Subcutaneous adipose tissue (tissue), 4 donors: ENCODE data around the gene AKNA. TPM values are rescaled to one million over a fixed set of nuclear protein-coding genes. Genes with fewer than 3 reads are reported as not detected.

ENCODE experiments used
- total RNA-seq, 4 donors: library from RNA; depleted of rRNA; stranded (reverse); fragments of >200 nt; gene quantifications; one replicate each; pipeline ENCODE4 v1.1.0, GENCODE V29; 2016
- TF ChIP-seq, protein P1 (sequence below): fragments of 450-650 bp; IDR thresholded peaks from one replicate; pipeline ENCODE4 v1.5.1; 2016; ENCODE audit warnings: low read depth, mild to moderate bottlenecking, control low read depth, antibody characterized with exemption, moderate library complexity

AKNA gene
- total RNA-seq, 4 donors from 2014 or later, result 25.3 to 63.9 (median 52.6) TPM

DNA sequence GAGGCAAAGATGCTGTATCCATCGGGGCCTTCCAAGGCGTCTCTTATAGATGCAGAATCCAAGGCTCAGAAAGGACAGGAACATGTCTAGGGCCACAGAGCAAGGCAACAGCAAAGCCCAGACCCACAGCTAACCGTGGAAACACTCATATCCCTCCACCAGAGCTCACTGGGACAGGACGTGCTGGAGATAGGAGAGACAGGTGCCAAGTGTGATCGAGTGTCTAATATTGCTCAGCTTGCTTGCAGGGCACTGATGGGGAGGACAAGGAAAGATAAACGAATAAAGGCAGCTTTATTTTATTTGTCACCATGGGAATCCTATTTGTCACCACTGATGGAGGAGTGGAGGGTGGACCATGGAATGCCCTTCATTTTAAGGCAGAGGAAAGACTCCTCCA is 44.0 kb upstream of the AKNA start:
- TF ChIP-seq, protein P1, sequence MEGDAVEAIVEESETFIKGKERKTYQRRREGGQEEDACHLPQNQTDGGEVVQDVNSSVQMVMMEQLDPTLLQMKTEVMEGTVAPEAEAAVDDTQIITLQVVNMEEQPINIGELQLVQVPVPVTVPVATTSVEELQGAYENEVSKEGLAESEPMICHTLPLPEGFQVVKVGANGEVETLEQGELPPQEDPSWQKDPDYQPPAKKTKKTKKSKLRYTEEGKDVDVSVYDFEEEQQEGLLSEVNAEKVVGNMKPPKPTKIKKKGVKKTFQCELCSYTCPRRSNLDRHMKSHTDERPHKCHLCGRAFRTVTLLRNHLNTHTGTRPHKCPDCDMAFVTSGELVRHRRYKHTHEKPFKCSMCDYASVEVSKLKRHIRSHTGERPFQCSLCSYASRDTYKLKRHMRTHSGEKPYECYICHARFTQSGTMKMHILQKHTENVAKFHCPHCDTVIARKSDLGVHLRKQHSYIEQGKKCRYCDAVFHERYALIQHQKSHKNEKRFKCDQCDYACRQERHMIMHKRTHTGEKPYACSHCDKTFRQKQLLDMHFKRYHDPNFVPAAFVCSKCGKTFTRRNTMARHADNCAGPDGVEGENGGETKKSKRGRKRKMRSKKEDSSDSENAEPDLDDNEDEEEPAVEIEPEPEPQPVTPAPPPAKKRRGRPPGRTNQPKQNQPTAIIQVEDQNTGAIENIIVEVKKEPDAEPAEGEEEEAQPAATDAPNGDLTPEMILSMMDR, result no peak

DNA sequence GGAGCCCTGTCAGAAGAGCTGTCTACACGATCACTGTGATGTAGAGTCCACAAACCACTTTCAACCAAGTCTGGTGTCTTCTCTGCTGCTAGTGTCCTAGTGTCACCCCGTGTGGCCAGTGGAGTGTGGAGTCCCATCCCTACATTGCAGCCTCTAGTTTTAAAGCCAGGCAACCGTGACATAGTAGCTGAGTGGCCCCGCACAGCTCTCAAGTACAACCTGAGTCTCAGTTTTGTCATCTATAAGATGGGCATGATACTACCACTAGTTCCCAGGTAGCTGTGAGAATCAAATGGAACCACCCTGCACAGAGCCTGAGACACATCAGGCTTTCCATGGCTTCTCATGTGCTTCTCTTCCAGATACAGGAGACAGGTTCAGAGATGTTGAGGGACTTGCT is 43.2 kb upstream of the AKNA start:
- TF ChIP-seq, protein P1, result no peak

DNA sequence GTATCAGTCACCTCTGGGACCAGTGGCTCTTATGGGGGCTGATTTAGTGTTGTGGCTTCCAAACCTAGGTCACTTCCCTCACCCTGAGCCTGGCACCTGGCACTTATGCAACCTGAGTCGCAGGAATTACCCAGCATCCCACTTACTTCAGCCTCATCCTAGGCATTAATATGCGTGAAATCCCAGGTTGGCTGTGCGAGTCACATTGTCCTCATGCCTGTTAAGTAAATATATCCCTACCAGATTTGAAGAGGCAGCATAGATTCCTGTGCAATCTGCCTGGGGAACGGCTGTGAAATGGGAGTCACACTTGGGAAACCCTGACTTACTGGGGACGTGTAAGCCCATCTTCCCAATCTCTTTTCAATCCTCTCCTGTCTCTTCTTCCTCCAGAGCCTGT is 42.7 kb upstream of the AKNA start:
- TF ChIP-seq, protein P1, result no peak

DNA sequence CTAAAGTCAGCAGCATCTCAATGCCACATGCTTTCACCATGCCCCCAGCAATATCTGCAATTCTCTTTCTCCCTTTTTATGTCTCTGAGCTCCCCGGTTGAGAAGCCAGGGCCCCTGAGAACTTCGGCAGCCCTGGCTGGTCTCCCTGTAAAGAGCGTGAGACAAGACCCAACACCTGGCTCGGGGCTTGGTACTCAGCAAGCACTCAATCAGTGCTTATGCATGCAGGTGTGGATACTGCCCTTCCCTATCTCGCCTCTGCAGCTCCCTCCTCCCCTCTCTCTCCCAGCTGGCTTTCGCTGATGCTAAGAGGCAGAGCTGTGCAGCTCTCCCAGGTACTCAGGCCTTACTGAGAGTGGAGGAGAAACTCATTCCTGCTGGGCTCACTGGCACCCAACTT is 41.7 kb upstream of the AKNA start:
- TF ChIP-seq, protein P1, result no peak

DNA sequence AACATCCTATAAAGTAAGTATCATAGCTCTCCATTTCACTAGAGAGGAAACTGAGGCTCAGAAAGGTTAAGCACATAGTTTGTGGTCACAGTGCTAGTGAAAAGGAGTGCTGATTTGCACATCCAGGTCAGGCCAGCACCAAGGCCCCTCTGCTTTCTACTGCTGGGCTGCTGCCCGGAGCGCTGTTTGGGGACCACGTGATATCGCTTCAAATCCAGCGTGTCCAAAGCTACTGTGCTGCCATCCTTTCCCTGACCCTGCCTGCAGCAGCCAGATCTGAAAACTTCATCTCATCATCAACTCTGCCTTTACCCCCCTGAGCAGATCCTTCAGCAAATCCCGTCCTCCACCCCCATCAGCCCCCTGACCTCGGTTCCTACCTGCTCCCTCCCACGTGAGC is 40.7 kb upstream of the AKNA start:
- TF ChIP-seq, protein P1, result no peak

DNA sequence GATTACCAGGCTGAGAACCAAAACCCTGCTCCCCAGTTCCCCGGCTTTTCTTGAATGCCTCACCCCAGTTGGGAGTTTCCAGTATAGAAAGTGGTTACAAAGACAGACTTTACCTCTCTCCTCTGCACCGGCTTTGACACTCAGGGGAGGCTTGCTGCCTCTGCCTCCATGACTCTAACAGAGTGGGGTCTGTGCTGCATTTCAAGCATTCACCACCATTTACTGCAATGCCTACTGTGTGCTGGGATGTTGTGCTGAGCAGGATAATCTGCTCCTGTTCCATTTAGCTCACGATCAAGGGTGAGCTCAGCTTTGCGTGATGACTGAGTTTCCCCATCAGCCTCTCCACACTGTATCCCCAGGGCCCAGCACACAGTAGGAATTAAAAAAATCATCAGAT is 39.9 kb upstream of the AKNA start:
- TF ChIP-seq, protein P1, result no peak

DNA sequence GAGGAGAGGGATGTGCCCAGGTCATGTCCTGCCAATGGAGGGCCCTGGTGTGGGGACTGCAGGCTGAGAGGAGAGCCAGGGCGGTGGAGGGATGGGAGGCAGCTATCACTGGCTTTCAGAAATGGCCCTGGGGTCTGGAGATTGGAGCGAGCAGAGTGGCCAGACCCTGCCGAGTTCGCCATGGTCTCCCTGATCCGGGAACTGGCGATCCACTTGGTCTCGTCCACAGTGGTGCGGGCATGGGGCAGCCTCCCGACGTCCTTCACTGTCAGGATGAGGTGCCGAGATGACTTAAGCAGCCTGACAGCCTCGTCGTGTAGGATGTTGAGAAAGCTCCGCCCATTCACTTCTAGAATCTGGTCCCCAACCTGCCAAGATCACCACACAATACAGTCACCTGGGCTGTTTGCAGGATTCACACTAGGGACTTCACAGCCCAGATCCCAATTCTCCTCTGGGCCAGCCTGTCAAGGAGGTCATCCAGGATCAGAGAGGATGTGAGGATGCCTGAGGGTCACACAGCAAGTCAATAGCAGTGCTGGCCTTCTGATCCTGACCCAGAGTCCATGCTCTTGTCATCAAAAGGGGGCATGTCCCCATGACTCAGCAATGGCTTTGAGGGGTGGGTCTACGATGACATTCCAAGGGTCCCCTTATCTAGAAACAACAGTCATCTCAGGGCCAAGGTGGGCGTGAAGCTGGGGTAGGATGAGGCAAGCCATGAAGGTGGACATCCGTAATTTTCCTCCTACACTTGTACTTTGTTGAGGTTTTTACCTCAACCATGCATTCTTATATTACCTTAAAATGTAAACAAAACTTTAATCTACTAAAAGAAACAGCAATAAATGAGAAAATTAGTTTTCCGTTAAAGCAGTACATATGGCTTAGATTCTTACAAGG is 38.5 kb upstream of the AKNA start:
- TF ChIP-seq, protein P1, result no peak
